Activated T-cell treated with anti-CD3 and anti-CD28 coated beads for 48 hours (primary cell): Measurements from ENCODE around the gene CFAP251.

Experiments used
- DNase-seq: peaks from one replicate; pipeline ENCODE4 v3.0.0-alpha.2; 2020; ENCODE audit warnings: low read depth

The CFAP251 gene

GRCh38 chr12:122005252-122005776, 86.9 kb downstream of the CFAP251 start:
- no peak for DNase-seq

GRCh38 chr12:122006186-122006926, 88.0 kb downstream of the CFAP251 start:
- no peak for DNase-seq

- DNase-seq, result no peak
These were observed 91.3 kb downstream of the CFAP251 start for GRCh38 chr12:122009741-122010140.

GRCh38 chr12:122012184-122012583, 93.8 kb downstream of the CFAP251 start:
- DNase-seq, result no peak

GRCh38 chr12:122013136-122013535, 94.7 kb downstream of the CFAP251 start:
- DNase-seq, result no peak

GRCh38 chr12:122013791-122014590, 95.6 kb downstream of the CFAP251 start:
- DNase-seq, result no peak

- no peak for DNase-seq
These were observed 96.4 kb downstream of the CFAP251 start for GRCh38 chr12:122014781-122015180.

- DNase-seq, result no peak
These were observed 100.1 kb downstream of the CFAP251 start for GRCh38 chr12:122018457-122018856.

GRCh38 chr12:122018937-122019336, 100.5 kb downstream of the CFAP251 start:
- DNase-seq, result no peak

- DNase-seq, result no peak
These were observed 102.4 kb downstream of the CFAP251 start for GRCh38 chr12:122020795-122021192.

- no peak for DNase-seq
These were observed 102.9 kb downstream of the CFAP251 start for GRCh38 chr12:122021193-122021821.

- peak; percentile 64 for DNase-seq
These were observed 103.5 kb downstream of the CFAP251 start, which contains the start of gene BCL7A for GRCh38 chr12:122021822-122022392. TSS of gene BCL7A (plus strand) at chr12:122021884. CDS start at chr12:122022092, 208 bp downstream.

GRCh38 chr12:122022393-122023338, 104.3 kb downstream of the CFAP251 start:
- DNase-seq, result peak; percentile 43

- no peak for DNase-seq
These were observed 105.1 kb downstream of the CFAP251 start for GRCh38 chr12:122023339-122024131.

- DNase-seq, result no peak
These were observed 105.9 kb downstream of the CFAP251 start for GRCh38 chr12:122024132-122024785.

- DNase-seq, result no peak
These were observed 108.4 kb downstream of the CFAP251 start for GRCh38 chr12:122026706-122027333.

- no peak for DNase-seq
These were observed 109.9 kb downstream of the CFAP251 start for GRCh38 chr12:122028165-122028904.

- peak; percentile 56 for DNase-seq
These were observed 110.6 kb downstream of the CFAP251 start for GRCh38 chr12:122028905-122029560.
